CD4-positive, alpha-beta T cell treated with Interferon gamma for 1 hour (primary cell): ENCODE measurements around the gene STAT6.
A peak's percentile ranks its signal among the peaks of the same experiment; 100 is the strongest.
"Not testable (repeated sequence)": the region's sequence is repeated elsewhere in the genome, so short reads cannot be mapped to it uniquely, and the experiment has no call there.

Source experiments
- DNase-seq: peaks from one replicate; pipeline ENCODE4 v3.0.0-alpha.2; 2020

Gene STAT6

GRCh38 chr12:57087010-57087690, 24.0 kb downstream of the STAT6 start:
- peak; percentile 92 for DNase-seq

- DNase-seq, result peak; percentile 61
These were observed 24.6 kb downstream of the STAT6 start for GRCh38 chr12:57086493-57087009.

- DNase-seq, result no peak
These were observed 25.1 kb downstream of the STAT6 start for GRCh38 chr12:57085999-57086492.

GRCh38 chr12:57080855-57081254, 30.3 kb downstream of the STAT6 start:
- DNase-seq, result no peak

- no peak for DNase-seq
These were observed 31.3 kb downstream of the STAT6 start for GRCh38 chr12:57079821-57080220.

- DNase-seq, result peak; percentile 99
These were observed 32.4 kb downstream of the STAT6 start, which contains the start of gene NEMP1 for GRCh38 chr12:57078519-57079404. TSS of gene NEMP1 (minus strand) at chr12:57078791. CDS start at chr12:57078745, 46 bp downstream.

- DNase-seq, result not testable (repeated sequence)
These were observed 37.4 kb downstream of the STAT6 start for GRCh38 chr12:57073566-57074450.

- DNase-seq, result no peak
These were observed 38.5 kb downstream of the STAT6 start for GRCh38 chr12:57072661-57073060.

GRCh38 chr12:57069523-57069922, 41.6 kb downstream of the STAT6 start:
- peak; percentile 74 for DNase-seq

GRCh38 chr12:57066245-57066644, 44.9 kb downstream of the STAT6 start:
- DNase-seq, result no peak

- DNase-seq, result peak; percentile 37
These were observed 47.0 kb downstream of the STAT6 start for GRCh38 chr12:57063991-57064685.

GRCh38 chr12:57058454-57058853, 52.7 kb downstream of the STAT6 start:
- no peak for DNase-seq

GRCh38 chr12:57057067-57057751, 54.0 kb downstream of the STAT6 start:
- DNase-seq, result no peak

GRCh38 chr12:57055824-57056223, 55.3 kb downstream of the STAT6 start:
- DNase-seq, result peak; percentile 29

GRCh38 chr12:57053901-57054300, 57.3 kb downstream of the STAT6 start:
- not testable (repeated sequence) for DNase-seq

GRCh38 chr12:57053146-57053545, 58.0 kb downstream of the STAT6 start:
- not testable (repeated sequence) for DNase-seq

- DNase-seq, result no peak
These were observed 60.2 kb downstream of the STAT6 start for GRCh38 chr12:57051011-57051410.

- no peak for DNase-seq
These were observed 61.3 kb downstream of the STAT6 start, which contains the start of gene MYO1A for GRCh38 chr12:57049890-57050289. TSS of gene MYO1A (minus strand) at chr12:57050129. CDS start at chr12:57048323, 1,806 bp downstream.

- DNase-seq, result no peak
These were observed 62.1 kb downstream of the STAT6 start for GRCh38 chr12:57049119-57049446.

- DNase-seq, result no peak
These were observed 62.6 kb downstream of the STAT6 start for GRCh38 chr12:57048423-57049118.

GRCh38 chr12:57047981-57048380, 63.2 kb downstream of the STAT6 start:
- DNase-seq, result no peak
